ENCODE results near the gene CLMN. TPM values are rescaled to one million over a fixed set of nuclear protein-coding genes. Genes with fewer than 3 reads are reported as not detected.

CLMN gene
- total and polyA plus RNA-seq, 2 of the 8 experiments (the other 6 are each of a cell fraction or from before 2014, with no cell fraction given), result 1.6 to 8.2 TPM

DNA sequence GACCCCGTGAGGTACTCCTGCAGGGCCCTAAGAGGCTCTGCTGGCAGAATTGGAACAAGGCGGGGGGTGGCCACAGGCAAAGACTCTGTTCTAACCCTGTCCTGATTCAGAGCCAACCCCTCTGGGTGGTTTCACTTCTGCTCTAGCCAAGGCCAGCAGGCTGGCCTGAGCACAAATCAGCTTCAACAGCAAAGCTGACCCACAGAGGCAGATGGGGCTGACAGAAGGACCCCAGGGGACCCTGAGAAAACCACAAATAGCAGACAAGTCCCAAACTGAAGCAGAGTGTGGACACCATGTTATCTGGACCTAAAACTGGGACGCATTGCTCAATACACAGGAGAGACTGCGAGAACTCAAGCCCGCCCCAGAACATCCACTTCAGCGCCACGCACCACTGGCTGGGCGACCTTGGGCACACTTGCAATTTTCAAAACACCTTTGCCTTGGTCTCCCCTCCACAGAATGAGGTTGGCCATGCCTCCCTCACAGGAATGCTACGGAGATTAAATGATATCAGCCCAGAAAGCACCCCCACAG lies 85.9 kb downstream of the CLMN start:
- Histone ChIP-seq H3K56ac (replicated peaks; ENCODE audit: insufficient read length, low read depth, low read length) (no peak overlapping the region), H3K27ac (ENCODE audit: low read depth, low read length) (no peak overlapping the region), H2AK5ac (ENCODE audit: low read depth, low read length) (no peak overlapping the region), H3K4ac (replicated peaks; ENCODE audit: insufficient read length, low read depth, low read length) (no peak overlapping the region), H3K27me3 (replicated peaks in 1 of 4; ENCODE audit: control insufficient read depth in 3 of 4, extremely low read depth in 1 of 4, insufficient read depth in 3 of 4, low read length in 3 of 4) (no peaks in the 10 kb centered on the region), H4K8ac (ENCODE audit: extremely low read depth, insufficient read depth, low read length) (no peak overlapping the region), H3K23ac (ENCODE audit: insufficient read length) (no peak overlapping the region), H3K9ac (replicated peaks in 1 of 4; ENCODE audit: extremely low read depth in 1 of 4, low read depth in 3 of 4, low read length in 3 of 4) (no peak overlapping the region), H2BK5ac (ENCODE audit: low read depth, low read length) (no peak overlapping the region), H3K79me2 (ENCODE audit: control insufficient read depth in 1 of 2, insufficient read depth in 2 of 2, low read length in 2 of 2) (no peaks in the 10 kb centered on the region), H2AFZ (ENCODE audit: low read length) (no peak overlapping the region), H2BK120ac (replicated peaks; ENCODE audit: low read depth, low read length) (no peak overlapping the region), H4K5ac (ENCODE audit: insufficient read length, low read depth, low read length) (no peak overlapping the region), H4K91ac (replicated peaks; ENCODE audit: insufficient read length, low read length) (no peak overlapping the region), H3K36me3 (ENCODE audit: control insufficient read depth in 2 of 4, insufficient read depth in 4 of 4, low read length in 3 of 4) (no peaks in the 10 kb centered on the region), H3K79me1 (ENCODE audit: low read depth, low read length) (no peaks in the 10 kb centered on the region), H3K4me2 (ENCODE audit: insufficient read depth in 1 of 2, low read depth in 2 of 2, low read length in 2 of 2) (no peak overlapping the region), H3K4me1 (replicated peaks in 1 of 4; ENCODE audit: control insufficient read depth in 3 of 4, insufficient read depth in 4 of 4, low read length in 3 of 4) (peaks cover 0 to 6% (median 0%) of the 10 kb centered on the region in 4 experiments; a peak in 4 of 7 replicates), H2BK12ac (ENCODE audit: low read depth, low read length) (no peak overlapping the region), H2BK15ac (ENCODE audit: low read length) (no peak overlapping the region), H3K14ac (ENCODE audit: insufficient read length) (no peak overlapping the region), H3K4me3 (ENCODE audit: extremely low read depth in 1 of 4, insufficient read depth in 2 of 4, low read depth in 3 of 4, low read length in 4 of 4) (no peak overlapping the region), H4K20me1 (replicated peaks in 1 of 2; ENCODE audit: control insufficient read depth in 1 of 2, insufficient read depth in 2 of 2, low read length in 2 of 2) (peaks cover 0 to 1% of the 10 kb centered on the region in 2 experiments), H2BK20ac (ENCODE audit: low read length) (no peak overlapping the region), H3K9me3 (ENCODE audit: insufficient read depth in 2 of 2, low read depth in 1 of 2, low read length in 1 of 2) (no peaks in the 10 kb centered on the region), H3K18ac (ENCODE audit: extremely low read depth, low read length) (no peak overlapping the region), H3K23me2 (ENCODE audit: low read depth, low read length) (peaks cover 2% of the 10 kb centered on the region; the same call in 1 of the 2 replicates)
- FAIRE-seq (no peak), DNase-seq (ENCODE audit: low read depth in 1 of 2, low spot score in 2 of 2) (no peak)
- CTCF ChIA-PET (ENCODE audit: partially characterized antibody), result interaction anchor here (1.2 kb wide), 1 partner anchor 12 kb away, joined by 4 read pairs; no protein-coding TSS in a partner anchor
- 98% methylated on average over 9 of the region's 9 CpGs; no CpG with 5 or more reads in 1 of the 2 experiments for WGBS, 2 experiments (ENCODE audit: extremely low coverage in 1 of 2, insufficient coverage in 1 of 2, insufficient read length in 1 of 2, insufficient replicate concordance in 2 of 2, low coverage in 1 of 2, low lambda C conversion rate in 2 of 2, missing lambda C conversion rate in 1 of 2)
- TF ChIP-seq TAF7 (optimal IDR thresholded peaks at IDR 0.05; ENCODE audit: borderline replicate concordance, low read depth, low read length) (no peak), TBP (IDR thresholded peaks at IDR 0.05; ENCODE audit: low read depth, low read length) (no peak), MAFK (IDR thresholded peaks at IDR 0.05; ENCODE audit: low read depth, low read length) (no peak), TCF12 (IDR thresholded peaks at IDR 0.05; ENCODE audit: low read depth, low read length) (no peak), CHD2 (IDR thresholded peaks at IDR 0.05; ENCODE audit: low read length) (no peak)
- TF ChIP-seq, protein P1, sequence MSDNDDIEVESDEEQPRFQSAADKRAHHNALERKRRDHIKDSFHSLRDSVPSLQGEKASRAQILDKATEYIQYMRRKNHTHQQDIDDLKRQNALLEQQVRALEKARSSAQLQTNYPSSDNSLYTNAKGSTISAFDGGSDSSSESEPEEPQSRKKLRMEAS (IDR thresholded peaks at IDR 0.05), result no peak
- POLR2A ChIA-PET (ENCODE audit: partially characterized antibody), result no interaction called here

Data from H1 (cell line).